H9 (cell line): Measurements from ENCODE around the gene ZWILCH. TPM values are rescaled to one million over a fixed set of nuclear protein-coding genes. Genes with fewer than 3 reads are reported as not detected.

ENCODE experiments used
- DNase-seq: peaks from one replicate; pipeline ENCODE4 v3.0.0-alpha.2; 2017
- H2AFZ ChIP-seq: one replicate; pipeline ENCODE4 v1.6.1; 2013; ENCODE audit warnings: mild to moderate bottlenecking, low read length, control low read depth, moderate library complexity
- H2AK5ac ChIP-seq: 2 replicates; pipeline ENCODE4 v1.6.1; 2013; ENCODE audit warnings: low read length, control low read depth, mixed read lengths; ENCODE audit not compliant: insufficient read length
- H2BK120ac ChIP-seq: one replicate; pipeline ENCODE4 v1.6.1; 2013; ENCODE audit warnings: low read depth, mild to moderate bottlenecking, low read length, control low read depth, inconsistent platforms; ENCODE audit not compliant: poor library complexity, severe bottlenecking
- H2BK12ac ChIP-seq: 2 replicates; pipeline ENCODE4 v1.6.1; 2013; ENCODE audit warnings: low read length, control low read depth, mixed read lengths, low read depth; ENCODE audit not compliant: insufficient read length
- H2BK15ac ChIP-seq: 2 replicates; pipeline ENCODE4 v1.6.1; 2013; ENCODE audit warnings: low read depth, low read length, control low read depth
- H2BK20ac ChIP-seq: one replicate; pipeline ENCODE4 v1.6.1; 2013; ENCODE audit warnings: low read depth, mild to moderate bottlenecking, low read length, control low read depth, inconsistent platforms; ENCODE audit not compliant: poor library complexity, severe bottlenecking
- H2BK5ac ChIP-seq: 2 replicates; pipeline ENCODE4 v1.6.1; 2013; ENCODE audit warnings: low read length, control low read depth, mixed read lengths; ENCODE audit not compliant: insufficient read length
- H3K14ac ChIP-seq: 2 replicates; pipeline ENCODE4 v1.6.1; 2013; ENCODE audit warnings: low read length, control low read depth; ENCODE audit not compliant: insufficient read depth
- H3K18ac ChIP-seq: 2 replicates; pipeline ENCODE4 v1.6.1; 2013; ENCODE audit warnings: low read depth, mild to moderate bottlenecking, mixed read lengths, low read length, control low read depth; ENCODE audit not compliant: insufficient read length
- H3K23ac ChIP-seq: 2 replicates; pipeline ENCODE4 v1.6.1; 2013; ENCODE audit warnings: low read length, control low read depth, mixed read lengths, low read depth; ENCODE audit not compliant: insufficient read length
- H3K23me2 ChIP-seq: 2 replicates; pipeline ENCODE4 v1.6.1; 2013; ENCODE audit warnings: low read depth, mild to moderate bottlenecking, mixed read lengths, low read length, control low read depth; ENCODE audit not compliant: insufficient read length, poor library complexity, severe bottlenecking
- H3K27ac ChIP-seq: 2 replicates; pipeline ENCODE4 v1.5.1; 2013; ENCODE audit warnings: low read length, control low read depth, mixed read lengths, low read depth; ENCODE audit not compliant: insufficient read length
- H3K27me3 ChIP-seq: 2 replicates; pipeline ENCODE4 v1.6.1; 2013; ENCODE audit warnings: low read length, control low read depth, inconsistent platforms; ENCODE audit not compliant: insufficient read depth
- H3K4ac ChIP-seq: 2 replicates; pipeline ENCODE4 v1.6.1; 2013; ENCODE audit warnings: low read depth, mild to moderate bottlenecking, control low read depth, inconsistent platforms, low read length, moderate library complexity
- H3K4me1 ChIP-seq: 2 replicates; pipeline ENCODE4 v1.6.1; 2013; ENCODE audit warnings: low read length, control low read depth, inconsistent platforms; ENCODE audit not compliant: insufficient read depth
- H3K4me2 ChIP-seq: 2 replicates; pipeline ENCODE4 v1.6.1; 2013; ENCODE audit warnings: low read length, control low read depth, mixed read lengths; ENCODE audit not compliant: insufficient read length, insufficient read depth
- H3K56ac ChIP-seq: 2 replicates; pipeline ENCODE4 v1.6.1; 2013; ENCODE audit warnings: low read depth, mild to moderate bottlenecking, mixed read lengths, low read length, control low read depth; ENCODE audit not compliant: insufficient read length
- H3K79me1 ChIP-seq: 2 replicates; pipeline ENCODE4 v1.6.1; 2013; ENCODE audit warnings: low read depth, mild to moderate bottlenecking, moderate library complexity, low read length, control low read depth, inconsistent platforms; ENCODE audit not compliant: insufficient read depth, poor library complexity, severe bottlenecking
- H3K79me2 ChIP-seq: 2 replicates; pipeline ENCODE4 v1.6.1; 2013; ENCODE audit warnings: low read length, control low read depth, inconsistent platforms; ENCODE audit not compliant: insufficient read depth
- H3K9ac ChIP-seq: 2 replicates; pipeline ENCODE4 v1.6.1; 2013; ENCODE audit warnings: low read length, control low read depth, mixed read lengths; ENCODE audit not compliant: insufficient read length; ENCODE audit errors: extremely low read depth
- H3K9me3 ChIP-seq: one replicate; pipeline ENCODE4 v1.6.1; 2013; ENCODE audit warnings: low read depth, low read length, inconsistent platforms; ENCODE audit not compliant: control insufficient read depth
- H3T11ph ChIP-seq: one replicate; pipeline ENCODE4 v1.6.1; 2013; ENCODE audit warnings: mild to moderate bottlenecking, low read length, control low read depth, inconsistent platforms
- H4K20me1 ChIP-seq: one replicate; pipeline ENCODE4 v1.6.1; 2013; ENCODE audit not compliant: control insufficient read depth, insufficient read length, insufficient read depth
- H4K5ac ChIP-seq: 2 replicates; pipeline ENCODE4 v1.6.1; 2013; ENCODE audit warnings: low read depth, mild to moderate bottlenecking, mixed read lengths, low read length, control low read depth; ENCODE audit not compliant: insufficient read length
- H4K8ac ChIP-seq: replicated peaks from 2 replicates; pipeline ENCODE4 v1.6.1; 2013; ENCODE audit warnings: low read length, control low read depth, mixed read lengths, low read depth; ENCODE audit not compliant: insufficient read length
- H4K91ac ChIP-seq: 2 replicates; pipeline ENCODE4 v1.6.1; 2013; ENCODE audit warnings: low read depth, mild to moderate bottlenecking, moderate library complexity, mixed read lengths, low read length, control low read depth; ENCODE audit not compliant: insufficient read length
- H3K27ac Mint-ChIP-seq, 3 experiments: 2 replicates in 2 of 3; 3 replicates in 1 of 3; pipeline ENCODE4 v1.8.0; 2020 to 2021; ENCODE audit warnings: mixed read lengths in 3 of 3, mild to moderate bottlenecking in 1 of 3, moderate library complexity in 1 of 3
- H3K27me3 Mint-ChIP-seq: 2 replicates; pipeline ENCODE4 v1.8.0; 2021; ENCODE audit warnings: low read depth, mild to moderate bottlenecking, moderate library complexity, mixed read lengths
- H3K36me3 Mint-ChIP-seq, 3 experiments: 2 replicates in 2 of 3; 3 replicates in 1 of 3; pipeline ENCODE4 v1.8.0; 2020 to 2021; ENCODE audit warnings: low read depth in 3 of 3, mixed read lengths in 3 of 3; ENCODE audit not compliant: insufficient read depth in 1 of 3
- H3K4me1 Mint-ChIP-seq, 2 experiments: 2 replicates each; pipeline ENCODE4 v1.8.0; 2020; ENCODE audit warnings: mixed read lengths in 2 of 2
- H3K4me3 Mint-ChIP-seq, 2 experiments: 2 replicates in 1 of 2; 3 replicates in 1 of 2; pipeline ENCODE4 v1.8.0; 2020 to 2021; ENCODE audit warnings: mild to moderate bottlenecking in 2 of 2, mixed read lengths in 2 of 2, moderate library complexity in 1 of 2
- H3K9me3 Mint-ChIP-seq, 2 experiments: 2 replicates in 1 of 2; 3 replicates in 1 of 2; pipeline ENCODE4 v1.8.0; 2020; ENCODE audit warnings: mild to moderate bottlenecking in 2 of 2, mixed read lengths in 2 of 2, moderate library complexity in 1 of 2
- WGBS: extraction: QIAGEN DNeasy Blood & Tissue Kit; methylation state at CpG from one replicate; pipeline ENCODE4 v1.1.7; 2013; ENCODE audit warnings: missing lambda C conversion rate, low lambda C conversion rate, mixed read lengths; ENCODE audit not compliant: insufficient read length; ENCODE audit errors: extremely low coverage; 5-methylcytosine and 5-hydroxymethylcytosine counted together
- total RNA-seq: library from RNA; stranded (reverse); gene quantifications from 2 replicates; pipeline ENCODE4 v1.2.1, GENCODE V29; 2021
- TF ChIP-seq, protein P1 (sequence below): fragments of 200-600 bp; sonication (generic); conservative IDR thresholded peaks from 3 replicates; pipeline ENCODE4 v1.8.0; 2021; ENCODE audit warnings: antibody characterized with exemption, mild to moderate bottlenecking

ZWILCH gene
- total RNA-seq, 1 experiment from 2014 or later: 47.2 TPM

DNA sequence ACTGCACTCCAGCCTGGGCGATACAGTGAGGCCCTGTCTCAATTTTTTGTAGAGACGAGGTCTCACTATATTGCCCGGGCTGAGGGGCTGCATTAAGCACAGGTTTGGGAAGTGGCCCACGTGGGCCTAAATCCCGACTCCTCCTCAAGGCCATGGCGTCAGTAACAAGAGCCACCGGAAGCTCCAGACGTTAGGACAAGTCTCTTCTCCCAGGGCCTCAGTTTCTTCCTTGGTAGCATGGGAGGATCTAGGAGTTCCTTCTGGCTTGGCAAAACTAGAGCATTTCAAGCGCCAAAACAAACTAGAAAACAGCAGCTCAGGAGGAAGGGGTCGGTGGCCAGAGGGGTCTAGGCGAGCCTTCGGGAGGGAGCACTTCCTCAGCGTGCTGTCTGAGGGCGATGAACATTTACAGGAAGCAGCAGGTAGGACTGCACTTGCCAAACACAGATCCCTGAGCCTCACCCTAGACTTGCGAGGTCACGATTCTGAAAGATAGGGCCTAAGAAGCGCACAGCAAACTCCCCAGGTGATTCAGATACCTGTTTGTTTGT, 8.1 kb upstream of the ZWILCH start:
- Histone ChIP-seq H3K18ac (peak overlapping the region; percentile 82), H3K27ac (peak overlapping the region; percentile 90), H4K5ac (peak overlapping the region; percentile 36), H3K14ac (peak overlapping the region; percentile 33), H2BK12ac (no peak overlapping the region), H3K23ac (no peak overlapping the region), H2AFZ (no peak overlapping the region), H3K23me2 (peaks cover 4% of the 10 kb centered on the region), H2BK15ac (no peak overlapping the region), H3K56ac (no peak overlapping the region), H3K4me1 (no peaks in the 10 kb centered on the region), H3K79me2 (no peaks in the 10 kb centered on the region), H3K79me1 (no peaks in the 10 kb centered on the region), H2BK120ac (no peak overlapping the region), H3K4me2 (peak overlapping the region; percentile 86), H3T11ph (no peak overlapping the region), H2BK5ac (peak overlapping the region; percentile 53), H3K27me3 (no peaks in the 10 kb centered on the region), H4K20me1 (no peaks in the 10 kb centered on the region), H2BK20ac (no peak overlapping the region), H3K9ac (peak overlapping the region; percentile 92), H2AK5ac (no peak overlapping the region), H4K91ac (no peak overlapping the region), H3K4ac (no peak overlapping the region; the same call in 1 of the 2 replicates), H3K9me3 (no peaks in the 10 kb centered on the region), H4K8ac (no peak overlapping the region)
- no CpG with 5 or more reads among the region's 17 CpGs for WGBS
- Mint-ChIP-seq H3K27me3 (no peaks in the 10 kb centered on the region), H3K4me1 (peaks cover 11 to 15% of the 10 kb centered on the region in 2 experiments), H3K36me3 (peaks cover 34 to 92% (median 75%) of the 10 kb centered on the region in 3 experiments), H3K9me3 (no peaks in the 10 kb centered on the region; a peak in 1 of 5 replicates), H3K27ac (peak overlapping the region; percentile 97 to 99 (median 99)), H3K4me3 (peak overlapping the region; percentile 85 to 87)
- no peak for DNase-seq
- TF ChIP-seq, protein P1, sequence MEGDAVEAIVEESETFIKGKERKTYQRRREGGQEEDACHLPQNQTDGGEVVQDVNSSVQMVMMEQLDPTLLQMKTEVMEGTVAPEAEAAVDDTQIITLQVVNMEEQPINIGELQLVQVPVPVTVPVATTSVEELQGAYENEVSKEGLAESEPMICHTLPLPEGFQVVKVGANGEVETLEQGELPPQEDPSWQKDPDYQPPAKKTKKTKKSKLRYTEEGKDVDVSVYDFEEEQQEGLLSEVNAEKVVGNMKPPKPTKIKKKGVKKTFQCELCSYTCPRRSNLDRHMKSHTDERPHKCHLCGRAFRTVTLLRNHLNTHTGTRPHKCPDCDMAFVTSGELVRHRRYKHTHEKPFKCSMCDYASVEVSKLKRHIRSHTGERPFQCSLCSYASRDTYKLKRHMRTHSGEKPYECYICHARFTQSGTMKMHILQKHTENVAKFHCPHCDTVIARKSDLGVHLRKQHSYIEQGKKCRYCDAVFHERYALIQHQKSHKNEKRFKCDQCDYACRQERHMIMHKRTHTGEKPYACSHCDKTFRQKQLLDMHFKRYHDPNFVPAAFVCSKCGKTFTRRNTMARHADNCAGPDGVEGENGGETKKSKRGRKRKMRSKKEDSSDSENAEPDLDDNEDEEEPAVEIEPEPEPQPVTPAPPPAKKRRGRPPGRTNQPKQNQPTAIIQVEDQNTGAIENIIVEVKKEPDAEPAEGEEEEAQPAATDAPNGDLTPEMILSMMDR: no peak
